Stomach (tissue), 9 donors: ENCODE measurements around the gene ARF1. TPM values are rescaled to one million over a fixed set of nuclear protein-coding genes. Genes with fewer than 3 reads are reported as not detected.

Experiments
- DNase-seq, 2 donors: peaks; one replicate each; pipeline versions ENCODE4 v3.0.0 to v3.0.0-alpha.2; 2013 to 2019
- H3K27ac ChIP-seq, 5 donors: fragments of 200-600 bp in 4 of 5; sonication (generic) in 4 of 5; one replicate each; pipeline ENCODE4 v1.5.1; 2013 to 2019; ENCODE audit warnings: mild to moderate bottlenecking in 1 of 5, moderate library complexity in 1 of 5
- H3K27me3 ChIP-seq, 3 donors: fragments of 200-600 bp; sonication (generic); one replicate each; pipeline ENCODE4 v1.5.1; 2017 to 2019; ENCODE audit warnings: mixed run types in 1 of 3
- H3K36me3 ChIP-seq, 4 donors: fragments of 200-600 bp; sonication (generic); 1 replicate in 3 of 4; 2 replicates in 1 of 4; pipeline ENCODE4 v1.5.1; 2016 to 2019
- H3K4me1 ChIP-seq, 4 donors: fragments of 200-600 bp; sonication (generic); one replicate each; pipeline ENCODE4 v1.5.1; 2016 to 2019
- H3K4me3 ChIP-seq, 4 donors: fragments of 200-600 bp; sonication (generic) in 3 of 4; one replicate each; pipeline ENCODE4 v1.5.1; 2016 to 2019; ENCODE audit warnings: mild to moderate bottlenecking in 1 of 4
- H3K9me3 ChIP-seq, 4 donors: fragments of 200-600 bp; sonication (generic); one replicate each; pipeline ENCODE4 v1.5.1; 2016 to 2019
- CTCF ChIP-seq, 7 experiments: fragments of 450-650 bp in 4 of 7; fragments of 200-600 bp in 3 of 7; sonication (generic) in 3 of 7; IDR thresholded peaks; one replicate each; pipeline ENCODE4 v1.5.1; 2016 to 2019; ENCODE audit warnings: antibody characterized with exemption in 7 of 7, control low read depth in 2 of 7, mild to moderate bottlenecking in 1 of 7
- EP300 ChIP-seq: sonication (generic); formaldehyde crosslinking; IDR thresholded peaks from one replicate; pipeline ENCODE4 v1.6.1; 2017; ENCODE audit warnings: antibody characterized with exemption
- POLR2A ChIP-seq, 4 donors: fragments of 450-650 bp; IDR thresholded peaks; one replicate each; pipeline ENCODE4 v1.6.1; 2016; ENCODE audit warnings: antibody characterized with exemption in 4 of 4, control low read depth in 2 of 4, mild to moderate bottlenecking in 1 of 4, moderate library complexity in 1 of 4
- POLR2AphosphoS5 ChIP-seq, 3 donors: sonication (generic); formaldehyde crosslinking; IDR thresholded peaks; one replicate each; pipeline ENCODE4 v1.6.1; 2016; ENCODE audit warnings: antibody characterized with exemption in 3 of 3
- WGBS, 5 donors: extraction: QIAGEN DNeasy Blood & Tissue Kit in 3 of 5; methylation state at CpG; one replicate each; pipeline versions ENCODE4 v1.1.5 to v1.1.7; 2013 to 2018; 5-methylcytosine and 5-hydroxymethylcytosine counted together
- intact Hi-C: fragments of 100-400 bp; cut with DNase I; formaldehyde crosslinking; loops from one replicate; pipeline ENCODE4 v1.15.1; 2023; ENCODE audit warnings: low total_unique reads
- polyA plus RNA-seq, 3 donors: library from polyadenylated mRNA; stranded (reverse); fragments of 200-250 nt; gene quantifications; one replicate each; pipeline ENCODE4 v1.2.3, GENCODE V29; 2013
- total RNA-seq, 5 donors: library from RNA; depleted of rRNA; stranded (reverse); fragments of >200 nt; gene quantifications; one replicate each; pipeline versions ENCODE4 v1.1.0 to v1.2.3, GENCODE V29; 2014 to 2016
- donor health status: healthy with polysubstance abuse.
- donor health status: Bipolar disorder and iron deficiency.
- donor health status: healthy.

The ARF1 gene
- total and polyA plus RNA-seq, 8 donors = 111 to 310 (median 200) TPM

GRCh38 chr1:228097333-228098081, 15.0 kb downstream of the ARF1 start:
- peaks cover 20 to 66% (median 58%) of the 10 kb centered on the region in 4 donors for H3K4me1 ChIP-seq
- no peak for TF ChIP-seq POLR2AphosphoS5 (IDR thresholded peaks at IDR 0.05)
- no peak for TF ChIP-seq POLR2A (IDR thresholded peaks at IDR 0.05)
- TF ChIP-seq EP300 = no peak
- no peak for TF ChIP-seq CTCF (IDR thresholded peaks at IDR 0.05)
- H3K4me3 ChIP-seq = no peak overlapping the region
- H3K9me3 ChIP-seq = peaks cover 0 to 13% (median 8%) of the 10 kb centered on the region in 4 donors
- 82 to 88% (median 87%) methylated on average over 31 to 34 of the region's 34 CpGs for WGBS, 5 donors
- no peaks in the 10 kb centered on the region for H3K27me3 ChIP-seq
- no peak overlapping the region for H3K27ac ChIP-seq
- DNase-seq = peak in 1 of 2 donors; percentile 21
- intact Hi-C loops = loop anchor here (10.0 kb wide), 1 partner anchor 47 kb away; the partner anchor contains the start of genes GJC2 and GUK1
- peaks cover 49 to 71% (median 59%) of the 10 kb centered on the region in 4 donors for H3K36me3 ChIP-seq

DNA sequence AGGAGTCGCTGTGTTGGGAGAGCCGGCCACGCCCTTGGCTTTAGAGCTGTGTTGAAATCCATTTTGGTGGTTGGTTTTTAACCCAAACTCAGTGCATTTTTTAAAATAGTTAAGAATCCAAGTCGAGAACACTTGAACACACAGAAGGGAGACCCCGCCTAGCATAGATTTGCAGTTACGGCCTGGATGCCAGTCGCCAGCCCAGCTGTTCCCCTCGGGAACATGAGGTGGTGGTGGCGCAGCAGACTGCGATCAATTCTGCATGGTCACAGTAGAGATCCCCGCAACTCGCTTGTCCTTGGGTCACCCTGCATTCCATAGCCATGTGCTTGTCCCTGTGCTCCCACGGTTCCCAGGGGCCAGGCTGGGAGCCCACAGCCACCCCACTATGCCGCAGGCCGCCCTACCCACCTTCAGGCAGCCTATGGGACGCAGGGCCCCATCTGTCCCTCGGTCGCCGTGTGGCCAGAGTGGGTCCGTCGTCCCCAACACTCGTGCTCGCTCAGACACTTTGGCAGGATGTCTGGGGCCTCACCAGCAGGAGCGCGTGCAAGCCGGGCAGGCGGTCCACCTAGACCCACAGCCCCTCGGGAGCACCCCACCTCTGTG, 15.9 kb downstream of the ARF1 start:
- peaks cover 49 to 64% (median 58%) of the 10 kb centered on the region in 4 donors for H3K36me3 ChIP-seq

GRCh38 chr1:228099331-228099732, 16.8 kb downstream of the ARF1 start:
- H3K4me3 ChIP-seq = no peak overlapping the region
- peaks cover 20 to 68% (median 62%) of the 10 kb centered on the region in 4 donors for H3K4me1 ChIP-seq
- TF ChIP-seq POLR2A (IDR thresholded peaks at IDR 0.05) = no peak
- intact Hi-C loops = loop anchor here (10.0 kb wide), 1 partner anchor 45 kb away; the partner anchor contains the start of genes GJC2 and GUK1
- whole genome bisulfite sequencing, 5 donors = 48 to 64% (median 54%) methylated on average over 3 to 4 of the region's 4 CpGs
- no peak for DNase-seq
- no peak overlapping the region for H3K27ac ChIP-seq
- H3K36me3 ChIP-seq = peaks cover 49 to 63% (median 58%) of the 10 kb centered on the region in 4 donors
- peaks cover 0 to 8% (median 6%) of the 10 kb centered on the region in 4 donors for H3K9me3 ChIP-seq
- no peaks in the 10 kb centered on the region for H3K27me3 ChIP-seq

More for the DNA sequence above, 15.9 kb downstream of the ARF1 start:
- Histone ChIP-seq H3K27me3 (no peaks in the 10 kb centered on the region), H3K4me3 (no peak overlapping the region), H3K27ac (no peak overlapping the region), H3K9me3 (peaks cover 0 to 13% (median 8%) of the 10 kb centered on the region in 4 donors), H3K4me1 (peaks cover 15 to 60% (median 54%) of the 10 kb centered on the region in 4 donors)
- no peak for DNase-seq
- intact Hi-C loops = loop anchor here (10.0 kb wide), 1 partner anchor 46 kb away; the partner anchor contains the start of genes GJC2 and GUK1
- WGBS, 5 donors = 87 to 89% (median 88%) methylated on average over 22 to 28 of the region's 28 CpGs
- TF ChIP-seq POLR2AphosphoS5 (IDR thresholded peaks at IDR 0.05) = no peak
- no peak for TF ChIP-seq POLR2A (IDR thresholded peaks at IDR 0.05)
- TF ChIP-seq EP300 = no peak
- no peak for TF ChIP-seq CTCF (IDR thresholded peaks at IDR 0.05)

GRCh38 chr1:228100822-228101613, 18.5 kb downstream of the ARF1 start:
- peak overlapping the region in 1 of 4 donors; percentile 88 for H3K4me3 ChIP-seq
- intact Hi-C loops = no loop called here
- no peaks in the 10 kb centered on the region for H3K9me3 ChIP-seq
- H3K4me1 ChIP-seq = peaks cover 20 to 63% (median 53%) of the 10 kb centered on the region in 4 donors
- H3K27ac ChIP-seq = peak overlapping the region in 4 of 5 donors; percentile 90 to 96 (median 95)
- H3K36me3 ChIP-seq = peaks cover 51 to 64% (median 57%) of the 10 kb centered on the region in 4 donors
- TF ChIP-seq CTCF (IDR thresholded peaks at IDR 0.05) (no peak), POLR2AphosphoS5 (IDR thresholded peaks at IDR 0.05) (no peak), EP300 (no peak), POLR2A (IDR thresholded peaks at IDR 0.05) (no peak)
- WGBS, 5 donors = 57 to 71% (median 62%) methylated on average over 9 to 12 of the region's 12 CpGs
- H3K27me3 ChIP-seq = no peaks in the 10 kb centered on the region
- peak in 1 of 2 donors; percentile 45 for DNase-seq
